H1 (cell line): ENCODE measurements around the gene TXNRD2. TPM values are rescaled to one million over a fixed set of nuclear protein-coding genes. Genes with fewer than 3 reads are reported as not detected.

Source experiments
- CBX5 ChIP-seq: fragments of 300-800, 300-1000 bp; sonication (generic); IDR thresholded peaks from 2 replicates; pipeline ENCODE4 v1.7.1; 2016; ENCODE audit warnings: antibody characterized with exemption, low read length, low read depth
- GABPA ChIP-seq: IDR thresholded peaks from 2 replicates; pipeline ENCODE4 v1.6.1; 2011; ENCODE audit warnings: mild to moderate bottlenecking, low read length, moderate library complexity, borderline replicate concordance; ENCODE audit not compliant: insufficient read depth
- RAD21 ChIP-seq, 2 experiments: IDR thresholded peaks in 1 of 2; conservative IDR thresholded peaks in 1 of 2; 2 replicates each; pipeline ENCODE4 v1.6.1; 2011; ENCODE audit warnings: low read depth in 2 of 2, low read length in 2 of 2, improper control_type of control experiment in 1 of 2, inconsistent platforms in 1 of 2, mild to moderate bottlenecking in 1 of 2, moderate library complexity in 1 of 2
- SUZ12 ChIP-seq: fragments of 200-600 bp; sonication (generic); IDR thresholded peaks from 2 replicates; pipeline ENCODE4 v1.6.1; 2012; ENCODE audit warnings: mild to moderate bottlenecking, inconsistent platforms, low read length, moderate library complexity, mixed read lengths
- polyA plus RNA-seq, 7 experiments: library from polyadenylated mRNA; depleted of rRNA in 3 of 7; stranded (reverse) in 5 of 7; unstranded in 2 of 7; fragments of >200 nt in 5 of 7; fragments of 200-250 nt in 2 of 7; gene quantifications; 1 replicate in 5 of 7; 2 replicates in 1 of 7; 4 replicates in 1 of 7; pipeline versions ENCODE4 v1.2.1 to v1.2.3, GENCODE V29; 2011 to 2013; ENCODE audit warnings: missing spikeins in 2 of 7, mixed read lengths in 2 of 7
- total RNA-seq: library from RNA; stranded (reverse); fragmentation: NEBNext Ultra II Directional; extraction: Animal tissue kit (Norgen Biotek cat#: 25700); gene quantifications from 2 replicates; pipeline ENCODE4 v1.2.1, GENCODE V29; 2021

The TXNRD2 gene
- total and polyA plus RNA-seq, 2 of the 8 experiments (the other 6 are each of a cell fraction or from before 2014, with no cell fraction given): 14.8 to 21.9 TPM

- TF ChIP-seq CBX5 (no peak), RAD21 (IDR thresholded peaks at IDR 0.05 in 1 of 2, conservative IDR thresholded peaks at IDR 0.05 in 1 of 2; ENCODE audit: low read depth in 2 of 2, low read length in 2 of 2) (no peak), SUZ12 (no peak), GABPA (no peak)
Observed at GRCh38 chr22:19929586-19930550, 11.8 kb downstream of the TXNRD2 start (continued).
